B cell (primary cell): ENCODE data around the gene ELF3. TPM values are rescaled to one million over a fixed set of nuclear protein-coding genes. Genes with fewer than 3 reads are reported as not detected.

ENCODE experiments used
- ATAC-seq: fragments of 200-7000 bp; cut with Tn5 transposase; one replicate; pipeline ENCODE4 v1.10.0; 2021; ENCODE audit warnings: low read depth, mild to moderate bottlenecking, moderate number of reproducible peaks, moderate library complexity
- CTCF ChIA-PET: fragments of 350-600 bp; sonication (Branson Sonifier 250); formaldehyde crosslinking; loops from one replicate; lab custom pipeline; 2021; ENCODE audit warnings: antibody characterized with exemption, inconsistent platforms; lab: Charles Lee
- POLR2A ChIA-PET: fragments of 350-600 bp; sonication (Branson Sonifier 250); formaldehyde crosslinking; loops from one replicate; lab custom pipeline; 2021; ENCODE audit warnings: antibody characterized with exemption; lab: Charles Lee
- DNase-seq: peaks from one replicate; pipeline ENCODE4 v3.0.0; 2013
- H2AFZ ChIP-seq: 2 replicates; pipeline ENCODE4 v1.6.1; 2012; ENCODE audit warnings: mild to moderate bottlenecking, low read depth, low read length; ENCODE audit not compliant: insufficient read depth, poor library complexity, severe bottlenecking
- H3K27ac ChIP-seq, 2 donors: 1 replicate in 1 of 2; 2 replicates in 1 of 2; pipeline ENCODE4 v1.5.1; 2012 to 2013; ENCODE audit warnings: low read length in 2 of 2, mild to moderate bottlenecking in 2 of 2, moderate library complexity in 1 of 2
- H3K27me3 ChIP-seq, 4 experiments: fragments of 200-600 bp in 1 of 4; sonication (generic) in 1 of 4; replicated peaks in 1 of 4; 1 replicate in 2 of 4; 2 replicates in 2 of 4; pipeline versions ENCODE4 v1.6.1 to v1.7.0; 2013 to 2016; ENCODE audit warnings: low read length in 3 of 4, mild to moderate bottlenecking in 2 of 4, mixed read lengths in 1 of 4, moderate library complexity in 1 of 4; ENCODE audit not compliant: insufficient read depth in 4 of 4, control insufficient read depth in 3 of 4; ENCODE audit errors: control extremely low read depth in 1 of 4
- H3K36me3 ChIP-seq, 2 experiments: replicated peaks in 1 of 2; 1 replicate in 1 of 2; 2 replicates in 1 of 2; pipeline versions ENCODE4 v1.6.1 to v1.7.1; 2013; ENCODE audit warnings: low read length in 1 of 2; ENCODE audit not compliant: insufficient read depth in 2 of 2, control insufficient read depth in 1 of 2; ENCODE audit errors: control extremely low read depth in 1 of 2, extremely low read depth in 1 of 2
- H3K4me1 ChIP-seq, 2 donors: fragments of 200-600 bp in 1 of 2; sonication (generic) in 1 of 2; 1 replicate in 1 of 2; 2 replicates in 1 of 2; pipeline versions ENCODE4 v1.5.1 to v1.6.1; 2013 to 2017; ENCODE audit warnings: low read length in 2 of 2; ENCODE audit not compliant: control insufficient read depth in 2 of 2, insufficient read depth in 2 of 2
- H3K4me2 ChIP-seq: replicated peaks from 2 replicates; pipeline ENCODE3; 2012; ENCODE audit warnings: mild to moderate bottlenecking, low read depth, low read length; ENCODE audit not compliant: poor library complexity, severe bottlenecking
- H3K4me3 ChIP-seq, 5 experiments: fragments of 200-600 bp in 1 of 5; sonication (generic) in 1 of 5; 1 replicate in 3 of 5; 2 replicates in 2 of 5; pipeline versions ENCODE4 v1.5.1 to v1.7.0; 2011 to 2016; ENCODE audit warnings: low read length in 4 of 5, mild to moderate bottlenecking in 4 of 5, low read depth in 2 of 5, control low read depth in 1 of 5, moderate library complexity in 1 of 5; ENCODE audit not compliant: insufficient read depth in 1 of 5; ENCODE audit errors: control extremely low read depth in 1 of 5, extremely low read depth in 1 of 5
- H3K79me2 ChIP-seq: fragments of 200-600 bp; sonication (generic); one replicate; pipeline ENCODE4 v1.6.0; 2016; ENCODE audit warnings: low read length; ENCODE audit not compliant: control insufficient read depth, insufficient read depth
- H3K9ac ChIP-seq: fragments of 200-600 bp; sonication (generic); 2 replicates; pipeline ENCODE4 v1.6.1; 2017; ENCODE audit warnings: mild to moderate bottlenecking, low read length, moderate library complexity
- H3K9me3 ChIP-seq, 3 donors: one replicate each; pipeline versions ENCODE4 v1.6.1 to v1.7.1; 2013; ENCODE audit warnings: low read length in 2 of 3; ENCODE audit not compliant: control insufficient read depth in 2 of 3, insufficient read depth in 1 of 3; ENCODE audit errors: control extremely low read depth in 1 of 3
- H4K20me1 ChIP-seq: 2 replicates; pipeline ENCODE4 v1.6.0; 2012; ENCODE audit warnings: mild to moderate bottlenecking, low read length; ENCODE audit not compliant: insufficient read depth, control insufficient read depth, poor library complexity, severe bottlenecking
- H3K27ac Mint-ChIP-seq: one replicate; pipeline ENCODE4 v1.8.0; 2021; ENCODE audit warnings: mixed read lengths
- H3K27me3 Mint-ChIP-seq: one replicate; pipeline ENCODE4 v1.8.0; 2021; ENCODE audit warnings: mixed read lengths
- H3K4me1 Mint-ChIP-seq: one replicate; pipeline ENCODE4 v1.8.0; 2021; ENCODE audit warnings: mixed read lengths
- H3K4me3 Mint-ChIP-seq: one replicate; pipeline ENCODE4 v1.8.0; 2021; ENCODE audit warnings: mixed read lengths
- H3K9me3 Mint-ChIP-seq: one replicate; pipeline ENCODE4 v1.8.0; 2022; ENCODE audit warnings: mixed read lengths; ENCODE audit not compliant: insufficient read depth
- CTCF ChIP-seq: fragments of 200-600 bp; IDR thresholded peaks from one replicate; pipeline ENCODE4 v1.8.0; 2022; ENCODE audit warnings: antibody characterized with exemption, mild to moderate bottlenecking
- EZH2 ChIP-seq: IDR thresholded peaks from 2 replicates; pipeline ENCODE4 v1.6.1; 2012; ENCODE audit warnings: borderline replicate concordance, low read depth, mild to moderate bottlenecking, moderate library complexity, low read length; ENCODE audit not compliant: insufficient read depth, poor library complexity, severe bottlenecking
- WGBS: methylation state at CpG from one replicate; pipeline ENCODE4 v1.1.5; 2013; ENCODE audit warnings: missing lambda C conversion rate; ENCODE audit not compliant: insufficient coverage; 5-methylcytosine and 5-hydroxymethylcytosine counted together
- intact Hi-C: fragments of 100-400 bp; cut with micrococcal nuclease; formaldehyde crosslinking; loops from one replicate; pipeline ENCODE4 v1.10.0; 2022
- polyA plus RNA-seq: library from polyadenylated mRNA; depleted of rRNA; stranded (reverse); fragments of >200 nt; gene quantifications from 2 replicates; pipeline ENCODE4 v1.2.3, GENCODE V29; 2012
- total RNA-seq, 2 donors: library from RNA; stranded (reverse); fragments of 120-200 nt in 1 of 2; gene quantifications; 1 replicate in 1 of 2; 2 replicates in 1 of 2; pipeline versions ENCODE4 v1.2.3 to v1.2.4, GENCODE V29; 2013 to 2022

The ELF3 gene
- total and polyA plus RNA-seq, 2 donors (not counting 1 experiment from before 2014, with no cell fraction given), result 1.6 to 4.0 TPM

- Histone ChIP-seq H3K4me2 (no peak overlapping the region), H3K79me2 (no peaks in the 10 kb centered on the region), H2AFZ (no peak overlapping the region), H3K27ac (no peak overlapping the region), H4K20me1 (no peaks in the 10 kb centered on the region), H3K27me3 (no peaks in the 10 kb centered on the region), H3K9me3 (no peaks in the 10 kb centered on the region), H3K4me1 (peaks cover 0 to 7% of the 10 kb centered on the region in 2 donors), H3K4me3 (no peak overlapping the region), H3K36me3 (peaks cover 9 to 45% of the 10 kb centered on the region in 2 experiments), H3K9ac (no peak overlapping the region)
- H3K9me3 Mint-ChIP-seq, result no peaks in the 10 kb centered on the region
- H3K4me3 Mint-ChIP-seq, result no peak overlapping the region
- no peaks in the 10 kb centered on the region for H3K27me3 Mint-ChIP-seq
- POLR2A ChIA-PET, result no interaction called here
- DNase-seq (no peak), ATAC-seq (no peak)
- TF ChIP-seq EZH2 (no peak), CTCF (no peak)
- CTCF ChIA-PET, result interaction anchor here (0.7 kb wide), 1 partner anchor 125 kb away, joined by 3 read pairs; no protein-coding TSS in a partner anchor
- no CpG with 5 or more reads among the region's 2 CpGs for WGBS
- intact Hi-C loops, result no loop called here
- peaks cover 2% of the 10 kb centered on the region for H3K4me1 Mint-ChIP-seq
- H3K27ac Mint-ChIP-seq, result no peak overlapping the region
Observed at GRCh38 chr1:202005958-202006357, 4.4 kb upstream of the ELF3 start.

- Histone ChIP-seq H3K27ac (no peak overlapping the region), H4K20me1 (no peaks in the 10 kb centered on the region), H3K79me2 (no peaks in the 10 kb centered on the region), H3K9me3 (no peaks in the 10 kb centered on the region), H3K27me3 (no peaks in the 10 kb centered on the region), H3K4me1 (peaks cover 0 to 7% of the 10 kb centered on the region in 2 donors), H3K4me2 (no peak overlapping the region), H3K9ac (no peak overlapping the region), H2AFZ (no peak overlapping the region), H3K4me3 (no peak overlapping the region), H3K36me3 (peaks cover 9 to 35% of the 10 kb centered on the region in 2 experiments)
- WGBS, result no CpG with 5 or more reads among the region's 8 CpGs
- TF ChIP-seq CTCF, result no peak
- ChIA-PET POLR2A (no interaction called here), CTCF (interaction anchor here (0.8 to 2.9 kb wide), 5 partner anchors 8 to 153 kb away, joined by 3 to 21 read pairs (median 3); partner anchors contain the start of genes PTPN7 and RNPEP)
- Mint-ChIP-seq H3K4me1 (peaks cover 2% of the 10 kb centered on the region), H3K27ac (no peak overlapping the region), H3K4me3 (no peak overlapping the region), H3K27me3 (no peaks in the 10 kb centered on the region), H3K9me3 (no peaks in the 10 kb centered on the region)
- DNase-seq (no peak), ATAC-seq (no peak)
- intact Hi-C loops, result no loop called here
Observed at GRCh38 chr1:202007304-202007703, 3.1 kb upstream of the ELF3 start.
